Right ventricle myocardium inferior (tissue), 1 donor: Measurements from ENCODE around the gene EIF4G2. TPM values are rescaled to one million over a fixed set of nuclear protein-coding genes. Genes with fewer than 3 reads are reported as not detected.
"Not testable (repeated sequence)": the region's sequence is repeated elsewhere in the genome, so short reads cannot be mapped to it uniquely, and the experiment has no call there.

Experiments used
- ATAC-seq: fragments of 200-7000 bp; cut with Tn5 transposase; one replicate; pipeline ENCODE4 v1.9.1; 2020; ENCODE audit warnings: mild to moderate bottlenecking, moderate library complexity
- DNase-seq: peaks from one replicate; pipeline ENCODE4 v3.0.0; 2021; ENCODE audit errors: missing footprints
- intact Hi-C: fragments of 100-400 bp; cut with DNase I; formaldehyde crosslinking; loops from one replicate; pipeline ENCODE4 v1.11.0; 2022
- long read RNA-seq: library from polyadenylated mRNA; unstranded; transcript quantifications from one replicate; pipeline ENCODE4 v2.0.0, GENCODE V29; 2021
- total RNA-seq: library from RNA; stranded (reverse); fragmentation: NEBNext Ultra II Directional; extraction: Animal tissue kit (Norgen Biotek cat#: 25700); gene quantifications from one replicate; pipeline ENCODE4 v1.2.1, GENCODE V29; 2021
- donor health status: DM: no; HTN: yes; CAD: no; lungs with severe emphysema.

The EIF4G2 gene
- total RNA-seq, result 752 TPM
- long read RNA-seq, transcript EIF4G2-201 (22 exons, 3,978 nt), result major isoform, 190 of 287 reads
- long read RNA-seq, transcript EIF4G2-202 (21 exons, 3,346 nt), result minor isoform, 11 of 287 reads
- long read RNA-seq, partial matches to known transcripts, result 72 of 287 reads
- long read RNA-seq, other reads (novel, unspliced or antisense), result 14 of 287 reads

DNA sequence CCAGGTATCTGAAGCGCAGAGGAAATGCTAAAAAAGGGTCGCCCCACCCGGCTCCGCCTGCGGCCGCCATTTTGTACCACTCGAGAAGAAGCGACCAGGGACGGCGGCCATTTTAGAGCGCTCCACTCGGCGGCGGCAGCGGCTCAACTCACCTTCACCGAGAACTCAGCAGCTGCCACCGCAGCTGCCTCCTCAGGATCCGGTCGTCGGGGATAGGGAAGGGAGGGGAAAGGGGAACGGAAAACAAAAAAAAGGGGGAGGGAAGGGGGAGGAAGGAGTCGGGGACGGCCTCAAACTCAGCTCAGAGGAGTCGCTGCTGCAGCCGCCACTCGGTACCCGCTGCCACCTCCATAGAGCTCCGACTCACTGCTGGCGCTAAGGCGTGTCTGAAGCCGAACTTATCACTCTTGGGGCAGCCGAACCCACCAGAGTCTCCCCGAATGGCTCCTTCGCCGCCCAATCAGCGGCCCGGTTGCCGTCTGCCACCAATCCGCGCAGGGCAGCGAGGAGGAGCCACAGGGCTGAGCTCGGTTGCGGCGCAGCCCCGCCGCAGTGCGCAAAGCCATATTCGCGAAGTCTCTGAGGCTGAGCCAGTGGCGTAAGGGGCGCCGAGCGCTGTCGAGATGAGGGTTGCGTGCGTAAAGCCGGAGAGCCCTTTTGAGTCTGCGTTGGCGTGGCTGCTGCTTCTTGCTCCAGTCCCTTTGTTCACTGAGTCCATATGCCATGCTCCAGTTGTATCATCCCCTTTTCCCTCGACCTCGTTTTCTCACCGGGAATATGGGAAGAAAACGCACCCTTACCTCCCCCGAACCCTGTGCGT is at the start of gene EIF4G2:
TSS of gene EIF4G2 (minus strand) at position 374 of the 820 bp plus-strand sequence.
- DNase-seq, result peak; percentile 99
- ATAC-seq, result peak; percentile 98
- intact Hi-C loops, result loop anchor here (1.0 to 5.0 kb wide), 5 partner anchors 41 to 124 kb away; partner anchors contain the start of gene ZBED5

DNA sequence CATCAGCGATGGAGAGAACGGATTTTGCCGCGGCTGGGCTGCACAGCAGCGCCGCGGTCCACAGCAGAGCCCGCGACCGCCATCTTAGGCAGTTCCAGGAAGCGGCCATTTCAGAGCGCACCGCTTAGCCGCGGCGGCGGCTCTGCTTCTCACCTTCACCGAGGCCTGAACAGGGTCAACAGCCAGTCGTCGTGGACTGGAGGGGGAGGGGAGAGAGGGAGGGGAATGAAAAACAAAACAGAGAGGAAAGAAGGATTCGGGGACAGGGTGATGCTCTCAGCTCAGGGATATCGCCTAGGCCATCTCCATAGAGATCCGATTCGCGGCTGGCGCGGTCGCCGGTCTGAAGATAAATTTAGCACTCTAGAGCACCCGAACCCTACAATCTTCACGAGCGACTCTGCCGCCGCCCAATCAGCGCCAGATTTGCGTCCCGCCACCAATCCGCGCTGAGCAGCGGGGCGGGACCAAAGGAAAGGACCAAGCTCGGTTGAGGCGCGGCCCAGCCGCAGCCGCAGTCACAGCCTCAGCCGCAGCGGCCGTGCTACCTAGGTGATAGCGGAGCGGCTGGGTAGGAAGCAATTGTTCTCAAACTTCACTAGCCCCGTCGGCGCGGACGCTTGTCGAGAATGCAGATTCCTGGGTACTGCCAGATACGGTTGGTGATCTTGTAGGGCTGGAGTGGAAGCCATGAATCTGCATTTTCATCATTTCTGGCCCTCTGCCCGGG is 49.1 kb upstream of the EIF4G2 start, which contains the start of gene ZBED5:
TSS of gene ZBED5 (minus strand) at position 345 of the 730 bp plus-strand sequence. CDS start 3,108 bp downstream, outside the sequence.
- ATAC-seq, result peak; percentile 98
- intact Hi-C loops, result loop anchor here (1.0 to 2.0 kb wide), 3 partner anchors 41 to 73 kb away; no protein-coding TSS in a partner anchor
- peak; percentile 99 for DNase-seq

DNA sequence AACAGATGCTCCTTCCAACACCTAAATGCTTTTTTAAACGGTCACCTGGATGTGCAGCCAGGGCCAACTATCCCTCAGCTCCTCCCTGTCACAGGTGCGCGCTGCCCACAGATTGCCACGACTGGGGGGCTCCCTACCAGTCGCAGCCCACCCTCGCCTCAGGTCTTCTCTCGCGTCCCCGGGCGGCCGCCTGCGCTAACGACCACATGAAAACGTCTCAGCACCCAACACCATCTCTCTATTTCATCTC is 48.7 kb upstream of the EIF4G2 start:
- DNase-seq (no peak), ATAC-seq (peak; percentile 0)
- intact Hi-C loops, result no loop called here

- no peak for DNase-seq
- ATAC-seq, result peak; percentile 5
- intact Hi-C loops, result no loop called here
These were observed 48.1 kb upstream of the EIF4G2 start for GRCh38 chr11:10856689-10857458.

DNA sequence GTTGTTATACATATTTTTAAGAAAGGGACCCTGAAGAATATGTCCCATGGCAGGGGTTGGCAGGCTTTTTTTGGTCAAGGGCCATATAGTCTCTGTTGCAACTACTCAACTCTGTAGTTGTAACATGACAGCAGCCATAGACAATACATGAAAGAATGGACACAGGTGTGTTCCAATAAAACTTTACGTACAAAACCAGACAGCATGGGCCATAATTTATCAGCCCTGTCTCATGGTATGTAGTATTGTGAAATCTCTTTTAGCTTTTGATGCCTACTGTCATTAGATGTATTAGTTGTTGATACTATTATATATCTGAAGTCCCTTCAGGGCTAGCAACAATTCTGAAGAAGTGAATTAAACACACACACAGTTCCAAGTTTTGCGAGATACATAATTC is 46.6 kb upstream of the EIF4G2 start:
- ATAC-seq, result no peak
- intact Hi-C loops, result no loop called here
- DNase-seq, result no peak

GRCh38 chr11:10847960-10848860 is 39.5 kb upstream of the EIF4G2 start:
- ATAC-seq, result no peak
- intact Hi-C loops, result no loop called here

GRCh38 chr11:10846660-10847059 is 37.9 kb upstream of the EIF4G2 start:
- intact Hi-C loops, result no loop called here
- ATAC-seq, result no peak
- DNase-seq, result no peak

More at GRCh38 chr11:10847960-10848860, 39.5 kb upstream of the EIF4G2 start:
- DNase-seq, result no peak

GRCh38 chr11:10845589-10845988 is 36.9 kb upstream of the EIF4G2 start:
- intact Hi-C loops, result no loop called here
- ATAC-seq (no peak), DNase-seq (no peak)

GRCh38 chr11:10844796-10845195 is 36.1 kb upstream of the EIF4G2 start:
- intact Hi-C loops, result no loop called here
- no peak for ATAC-seq
- no peak for DNase-seq

- intact Hi-C loops, result no loop called here
- DNase-seq (no peak), ATAC-seq (no peak)
These were observed 35.6 kb upstream of the EIF4G2 start for GRCh38 chr11:10844356-10844755.

GRCh38 chr11:10838881-10839280 is 30.2 kb upstream of the EIF4G2 start:
- no peak for ATAC-seq
- intact Hi-C loops, result no loop called here
- DNase-seq, result no peak

DNA sequence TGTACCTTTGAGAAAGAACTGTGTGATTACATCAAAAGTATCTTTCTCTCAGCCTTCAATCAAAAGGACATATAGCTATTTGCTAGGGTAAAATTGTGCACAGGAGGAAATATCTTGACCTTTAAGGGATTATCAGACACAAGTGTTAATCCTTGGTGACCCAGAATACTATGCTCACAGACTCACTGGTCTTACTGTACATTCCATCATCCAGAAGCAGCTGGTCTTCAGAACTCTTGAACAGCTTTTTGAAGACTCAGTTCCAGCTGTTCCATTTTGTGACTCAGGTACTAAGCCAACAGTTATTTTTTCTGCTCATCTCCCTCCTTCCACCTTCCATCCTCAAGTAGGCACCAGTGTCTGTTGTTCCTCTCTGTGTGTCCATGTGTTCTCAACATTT is 29.4 kb upstream of the EIF4G2 start:
- intact Hi-C loops, result no loop called here
- DNase-seq (no peak), ATAC-seq (no peak)

DNA sequence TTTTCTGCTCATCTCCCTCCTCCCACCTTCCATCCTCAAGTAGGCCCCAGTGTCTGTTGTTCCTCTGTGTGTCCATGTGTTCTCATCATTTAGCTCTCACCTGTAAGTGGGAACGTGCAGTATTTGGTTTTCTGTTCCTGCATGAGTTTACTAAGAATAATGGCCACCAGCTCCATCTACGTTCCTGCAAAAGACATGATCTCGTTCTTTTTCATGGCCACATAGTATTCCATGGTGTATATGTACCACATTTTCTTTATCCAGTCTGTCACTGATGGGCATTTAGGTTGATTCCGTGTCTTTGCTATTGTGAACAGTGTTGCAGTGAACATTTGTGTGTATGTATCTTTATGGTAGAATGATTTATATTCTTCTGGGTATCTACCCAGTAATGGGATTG is 28.2 kb upstream of the EIF4G2 start:
- ATAC-seq, intact Hi-C loops: not testable (repeated sequence)

GRCh38 chr11:10829139-10829538 is 20.4 kb upstream of the EIF4G2 start:
- intact Hi-C loops, result no loop called here
- DNase-seq (no peak), ATAC-seq (no peak)

More for the DNA sequence above, 28.2 kb upstream of the EIF4G2 start:
- not testable (repeated sequence) for DNase-seq

DNA sequence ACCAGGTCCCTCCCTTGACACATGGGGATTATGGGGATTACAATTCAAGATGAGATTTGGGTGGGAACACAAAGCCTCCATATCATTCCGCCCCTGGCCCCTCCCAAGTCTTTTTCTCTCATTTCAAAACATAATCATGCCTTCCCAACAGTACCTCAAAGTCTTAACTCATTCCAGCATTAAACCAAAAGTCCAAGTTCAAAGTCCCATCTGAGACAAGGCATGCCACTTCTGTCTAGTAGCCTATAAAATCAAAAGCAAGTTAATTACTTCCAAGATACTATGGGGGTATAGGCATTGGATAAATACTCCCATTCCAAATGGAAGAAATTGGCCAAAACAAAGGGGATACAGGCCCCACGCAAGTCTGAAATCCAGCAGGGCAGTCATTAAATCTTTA is 19.7 kb upstream of the EIF4G2 start:
- intact Hi-C loops, result no loop called here
- no peak for DNase-seq
- ATAC-seq, result no peak

GRCh38 chr11:10824888-10825287 is 16.2 kb upstream of the EIF4G2 start:
- ATAC-seq (no peak), DNase-seq (no peak)
- intact Hi-C loops, result no loop called here

- DNase-seq (no peak), ATAC-seq (no peak)
- intact Hi-C loops, result no loop called here
These were observed 14.4 kb upstream of the EIF4G2 start for GRCh38 chr11:10823152-10823579.

- DNase-seq, ATAC-seq, intact Hi-C loops: not testable (repeated sequence)
These were observed 13.8 kb upstream of the EIF4G2 start for GRCh38 chr11:10822491-10822890.
